Measurements from ENCODE around the gene TNS4. TPM values are rescaled to one million over a fixed set of nuclear protein-coding genes. Genes with fewer than 3 reads are reported as not detected.

The TNS4 gene
- total RNA-seq, 1 experiment from 2014 or later = not detected

DNA sequence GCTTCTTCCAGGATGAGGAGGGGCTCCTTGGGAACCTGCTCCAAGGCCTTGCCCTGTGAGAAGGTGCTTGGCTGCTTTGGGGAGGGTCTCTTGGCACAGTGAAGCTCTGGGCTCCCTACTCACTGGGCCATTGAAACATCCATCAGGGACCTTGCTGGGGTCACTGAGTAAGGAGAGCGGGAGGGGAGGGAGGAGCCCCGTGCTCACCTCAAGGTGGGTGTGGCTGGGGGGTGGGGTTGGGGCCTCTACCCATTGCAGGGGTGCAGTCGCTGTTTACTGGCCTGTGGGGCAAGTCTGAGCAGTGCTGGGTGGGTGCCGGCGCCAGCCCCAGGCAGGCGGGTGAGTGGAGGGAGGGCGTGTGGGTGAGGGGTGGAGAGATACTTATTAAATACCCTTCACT is 9.9 kb downstream of the TNS4 start:
- no peak for DNase-seq (ENCODE audit: low read depth)

- DNase-seq (ENCODE audit: low read depth) = no peak
These were observed 10.4 kb downstream of the TNS4 start for GRCh38 chr17:40490982-40491381.

- DNase-seq (ENCODE audit: low read depth) = no peak
These were observed 11.1 kb downstream of the TNS4 start for GRCh38 chr17:40490289-40490853.

- no peak for DNase-seq (ENCODE audit: low read depth)
These were observed 13.9 kb downstream of the TNS4 start for GRCh38 chr17:40487371-40488020.

DNA sequence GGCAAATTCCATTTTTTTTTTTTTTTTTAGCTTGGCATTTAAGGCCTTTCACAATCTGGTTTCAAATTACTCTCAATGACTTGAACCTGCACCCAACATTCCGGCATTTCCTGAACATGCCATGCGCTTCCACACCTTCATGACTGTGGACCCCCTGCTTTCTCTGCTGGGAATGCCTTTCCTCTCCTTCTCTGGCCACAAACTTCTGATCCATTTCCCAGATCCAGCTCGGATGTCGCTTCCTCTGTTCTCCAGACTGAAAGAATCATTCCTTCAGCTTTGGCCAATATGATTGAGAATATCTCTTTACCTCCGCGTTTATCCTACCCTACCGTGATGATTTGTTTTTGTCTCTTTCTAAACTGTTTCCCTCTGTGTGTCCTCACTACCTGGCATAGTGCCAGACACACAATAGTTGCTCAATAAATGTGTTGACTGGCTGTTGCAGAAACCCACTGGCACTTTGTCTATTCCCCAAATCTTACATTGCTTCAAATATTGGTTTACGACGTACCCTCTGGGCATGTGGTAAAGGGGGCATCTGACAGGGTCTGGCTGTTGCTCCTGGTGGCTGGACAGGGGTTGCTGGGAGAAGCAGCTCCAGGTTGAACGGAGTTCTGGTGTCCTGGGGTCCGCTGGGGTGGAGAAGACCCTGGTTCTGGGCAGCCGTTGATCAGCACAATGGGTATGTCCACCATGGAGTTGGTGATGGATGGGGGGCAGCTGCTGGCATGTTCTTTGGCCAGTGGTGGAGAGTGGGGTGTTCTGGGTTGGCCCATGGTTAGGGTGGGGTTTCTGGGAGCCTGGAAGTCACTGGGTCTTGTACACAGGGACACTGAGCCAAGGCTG is 14.7 kb downstream of the TNS4 start:
- peak; percentile 50 for DNase-seq (ENCODE audit: low read depth)

DNA sequence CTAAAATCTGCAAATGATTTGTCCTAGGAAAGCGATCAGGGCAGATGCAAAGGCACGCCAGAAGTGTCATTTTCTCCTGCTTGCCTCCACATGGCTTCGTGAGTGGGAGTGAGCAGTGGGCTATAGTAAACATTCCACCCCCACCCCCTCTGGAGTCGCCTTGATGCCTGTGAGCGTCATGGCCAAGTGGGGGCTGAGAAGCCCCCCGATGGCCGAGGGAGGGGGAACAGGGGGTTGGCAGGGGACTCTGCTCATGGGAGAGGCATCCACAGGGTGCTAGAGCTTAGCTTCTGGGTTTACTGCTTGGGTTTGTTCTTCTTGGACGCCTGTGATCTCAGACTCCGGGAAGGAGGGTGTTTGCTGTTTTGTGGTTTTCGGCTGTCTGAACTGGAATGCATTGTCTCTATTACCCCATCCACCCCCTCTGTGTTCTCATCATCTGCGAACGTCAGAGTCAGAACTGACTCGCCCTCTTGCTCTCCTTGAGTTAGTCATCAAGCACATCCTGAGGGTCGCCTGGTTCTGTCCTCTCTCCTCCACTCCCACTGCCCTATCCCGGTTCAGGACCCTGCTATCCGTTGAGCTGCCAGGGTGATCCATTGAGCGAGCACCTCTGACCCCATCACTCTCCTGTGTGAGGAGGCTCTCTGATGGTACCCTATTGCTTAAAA is 15.4 kb downstream of the TNS4 start:
- peak; percentile 92 for DNase-seq (ENCODE audit: low read depth)

DNA sequence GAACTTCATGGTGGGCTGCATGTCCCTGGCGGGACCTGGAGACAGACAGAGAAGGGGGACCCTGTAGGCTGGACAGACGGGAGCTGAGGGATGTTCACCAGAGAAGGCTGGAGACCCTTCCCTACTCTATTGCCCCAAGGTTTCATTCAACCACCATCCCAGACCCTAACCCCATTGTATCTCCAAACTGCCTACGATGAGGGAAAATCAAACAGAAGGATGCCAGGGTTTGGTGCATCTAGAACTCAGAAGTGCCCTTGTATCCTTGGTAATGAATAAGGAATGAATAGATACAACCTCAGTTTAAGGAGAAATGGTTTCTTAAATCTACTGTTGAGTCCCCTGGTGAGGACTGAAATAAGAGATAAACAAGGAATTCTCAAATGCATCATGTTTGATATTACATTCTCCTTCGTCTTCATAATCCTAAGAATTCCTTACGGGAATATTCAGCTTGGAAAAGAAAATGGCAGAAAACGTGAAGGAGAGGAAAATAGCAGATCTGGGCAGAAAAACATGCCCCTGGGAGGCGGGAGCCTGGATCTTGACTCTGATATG is 16.4 kb downstream of the TNS4 start:
- DNase-seq (ENCODE audit: low read depth) = no peak

DNA sequence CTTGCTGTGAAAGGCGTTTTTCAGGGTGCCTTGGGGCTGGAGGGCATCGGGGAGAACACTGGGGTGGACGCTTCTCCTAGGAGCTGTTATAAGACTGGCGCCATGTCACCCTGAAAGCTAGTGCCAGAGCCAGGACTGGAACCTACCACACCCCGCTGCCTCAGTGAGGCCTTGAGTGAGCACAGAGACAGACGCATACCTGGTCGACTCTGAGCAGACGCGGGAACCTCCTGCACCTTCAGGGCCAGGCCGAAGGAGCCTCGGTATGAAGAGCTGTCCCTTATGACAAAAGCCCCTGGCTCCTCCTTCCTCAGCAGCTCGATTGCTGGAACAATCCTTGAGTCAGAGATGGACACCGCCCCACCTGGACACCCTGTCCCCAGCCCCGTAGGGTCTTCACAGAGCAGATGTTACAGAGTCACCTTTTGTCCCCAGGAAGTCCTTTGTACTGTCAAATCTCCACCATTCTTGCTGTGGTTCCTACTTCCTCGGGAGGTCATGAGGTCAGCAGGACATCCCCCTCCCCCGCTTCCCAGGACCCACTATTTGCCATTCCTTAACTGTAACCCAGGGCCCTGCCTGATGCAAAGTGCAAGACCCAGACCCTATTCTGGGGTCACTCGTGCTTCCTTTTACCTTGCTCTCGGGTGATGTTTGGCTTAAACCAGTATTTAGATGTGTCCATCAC is 17.0 kb downstream of the TNS4 start:
- no peak for DNase-seq (ENCODE audit: low read depth)

GRCh38 chr17:40483679-40484078 is 17.7 kb downstream of the TNS4 start:
- DNase-seq (ENCODE audit: low read depth) = no peak

GRCh38 chr17:40482722-40483121 is 18.7 kb downstream of the TNS4 start:
- no peak for DNase-seq (ENCODE audit: low read depth)

- no peak for DNase-seq (ENCODE audit: low read depth)
These were observed 20.3 kb downstream of the TNS4 start for GRCh38 chr17:40481106-40481505.

DNA sequence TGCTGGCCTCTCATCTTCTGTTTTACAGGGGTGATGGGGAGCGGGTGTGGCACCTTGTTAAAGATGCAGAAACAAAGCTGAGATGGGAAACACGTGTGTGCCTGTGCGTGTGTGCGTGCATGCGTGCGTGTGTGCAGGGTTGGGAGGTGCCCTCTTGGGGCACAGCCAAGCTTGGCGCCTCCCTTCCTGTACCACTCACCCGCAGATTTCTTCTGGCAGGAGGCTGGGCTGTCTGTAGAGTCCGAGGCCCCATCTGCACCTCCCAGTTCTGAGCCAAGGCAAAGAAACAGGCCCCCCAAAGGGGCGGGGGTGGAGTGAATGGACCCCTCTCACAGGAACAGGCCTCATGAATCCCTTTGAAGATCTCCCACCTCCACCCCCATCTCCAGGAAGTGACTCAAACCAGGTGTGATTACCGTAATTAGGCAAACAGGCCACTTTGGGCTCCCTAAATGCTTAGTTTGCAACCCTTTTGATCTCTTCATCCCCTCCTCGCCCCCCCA is 20.9 kb downstream of the TNS4 start:
- no peak for DNase-seq (ENCODE audit: low read depth)

DNA sequence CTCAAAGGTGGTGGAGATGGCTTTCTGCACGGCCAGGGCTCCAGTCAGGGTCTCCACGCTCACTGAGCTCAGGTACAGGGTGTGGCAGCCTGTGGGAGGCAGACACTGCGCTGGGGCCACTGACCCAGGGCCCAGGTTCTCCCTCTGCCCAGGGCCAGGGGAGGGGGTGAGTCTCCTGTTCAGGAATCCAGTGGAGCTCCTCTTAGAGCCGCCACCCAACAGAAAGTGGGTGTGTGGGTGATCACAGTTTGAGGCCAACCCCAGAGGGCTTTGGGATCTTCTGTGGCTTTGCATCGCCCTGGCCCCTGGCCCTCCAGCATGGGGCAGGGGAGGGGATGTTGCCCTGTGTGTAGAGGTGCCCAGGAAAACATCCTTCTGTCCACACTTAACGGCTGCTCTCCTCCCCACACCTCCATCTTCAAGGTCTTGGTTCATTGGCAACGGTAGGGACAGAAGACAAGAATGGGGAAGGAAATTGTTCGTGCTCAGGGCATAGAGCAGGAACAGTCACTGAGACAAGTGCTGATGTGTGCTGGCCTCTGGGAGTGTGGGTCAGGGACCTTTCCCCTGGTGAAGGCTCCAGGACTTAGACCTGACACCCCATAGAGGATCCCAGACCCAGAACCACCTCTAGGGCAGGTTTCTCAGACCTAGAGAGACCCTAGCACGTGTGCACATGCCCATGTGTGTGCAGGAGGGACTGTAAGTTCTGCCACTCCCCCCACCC is 21.5 kb downstream of the TNS4 start:
- no peak for DNase-seq (ENCODE audit: low read depth)

- no peak for DNase-seq (ENCODE audit: low read depth)
These were observed 22.9 kb downstream of the TNS4 start for GRCh38 chr17:40478486-40478885.

DNA sequence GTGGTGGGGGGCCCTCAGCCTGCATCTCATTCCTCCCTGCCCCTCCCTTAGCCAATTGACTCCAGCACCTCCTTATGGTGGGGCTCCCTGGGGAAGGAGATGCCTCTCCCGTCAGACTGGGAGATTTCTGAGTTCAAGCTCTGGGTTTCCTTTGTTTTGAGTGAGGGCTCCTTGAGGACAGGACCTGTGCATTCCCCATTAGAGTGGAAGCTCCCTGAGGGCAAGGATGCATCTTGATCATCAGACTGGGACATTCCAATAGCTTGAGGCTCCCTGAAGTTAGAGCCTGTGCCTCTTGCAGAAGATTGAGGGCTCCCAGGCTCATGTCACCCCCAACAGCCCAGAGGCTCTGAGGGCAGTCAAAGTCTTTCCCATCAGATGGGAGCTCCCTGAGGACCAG is 23.6 kb downstream of the TNS4 start:
- DNase-seq (ENCODE audit: low read depth) = no peak

DNA sequence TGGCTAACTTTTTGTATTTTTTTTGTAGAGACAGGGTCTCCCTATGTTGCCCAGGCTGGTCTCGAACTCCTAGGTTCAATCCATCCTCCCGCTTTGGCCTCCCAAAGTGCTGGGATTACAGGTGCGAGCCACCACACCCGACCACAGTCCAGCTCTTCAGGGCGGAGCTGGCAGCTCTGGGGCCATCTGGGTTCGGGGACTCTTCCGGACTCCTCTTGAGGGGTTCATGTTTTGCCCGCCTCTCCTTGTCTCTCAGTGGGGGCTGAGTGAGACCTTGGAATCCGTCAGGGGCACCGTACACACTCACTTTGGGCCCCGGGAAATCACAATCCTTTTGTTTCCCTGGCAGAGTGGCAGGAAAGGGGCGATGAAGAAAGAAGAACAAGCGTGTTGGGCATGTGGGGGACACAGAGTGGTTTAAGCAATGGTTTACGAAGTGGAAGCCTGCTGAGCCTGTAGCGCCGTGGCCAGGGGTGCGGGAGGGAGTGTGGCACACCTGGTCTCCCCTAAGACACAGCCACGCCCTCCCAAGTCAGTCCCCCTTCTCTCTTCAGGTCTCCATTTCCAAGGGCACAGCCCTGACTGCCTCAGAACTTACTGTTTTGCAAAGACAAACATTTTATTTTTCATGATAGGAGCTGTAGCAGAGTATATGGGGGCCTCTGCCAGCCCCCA is 26.1 kb downstream of the TNS4 start:
- no peak for DNase-seq (ENCODE audit: low read depth)

DNA sequence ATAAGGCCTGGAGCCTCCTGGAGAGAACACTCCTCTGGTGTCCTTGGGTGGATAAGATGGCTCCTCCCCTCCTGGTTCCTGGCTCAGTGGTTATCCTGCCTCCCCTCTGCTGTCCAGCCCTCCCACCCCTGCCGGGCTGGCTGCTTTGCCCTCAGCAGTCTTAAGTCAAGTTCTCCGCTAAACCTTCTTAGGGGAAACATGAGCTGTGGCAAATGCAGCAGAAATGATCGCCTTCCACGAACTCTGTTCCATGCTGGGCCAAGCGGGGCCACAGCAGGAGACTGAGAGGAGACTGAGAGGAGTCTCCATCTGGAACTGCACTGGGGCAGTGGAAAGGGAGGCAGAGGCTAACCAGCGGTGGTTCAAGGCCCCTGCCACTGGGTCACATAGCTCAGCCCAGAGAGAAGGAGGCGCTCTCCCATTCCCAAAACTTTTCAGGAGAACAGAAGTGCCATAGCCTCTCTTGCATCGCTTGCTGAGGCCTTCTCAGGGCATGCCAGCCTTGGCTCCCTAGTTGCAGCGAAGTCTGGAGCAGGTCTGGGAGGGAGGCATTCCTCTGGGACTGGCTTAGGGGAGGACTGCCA is 26.9 kb downstream of the TNS4 start:
- no peak for DNase-seq (ENCODE audit: low read depth)

- no peak for DNase-seq (ENCODE audit: low read depth)
These were observed 27.7 kb downstream of the TNS4 start for GRCh38 chr17:40473573-40474365.
